Panc1 (cell line): ENCODE data around the gene GPR12. TPM values are rescaled to one million over a fixed set of nuclear protein-coding genes. Genes with fewer than 3 reads are reported as not detected.

ENCODE experiments used
- ATAC-seq: fragments of 200-7000 bp; cut with Tn5 transposase; 2 replicates; pipeline ENCODE4 v1.9.1; 2020; ENCODE audit warnings: mild to moderate bottlenecking, moderate library complexity
- BruUV-seq: library from RNA; stranded (reverse); fragments of 400-500 nt; replicated peaks from 2 replicates; lab custom pipeline; 2021; lab: Mats Ljungman, UMichigan
- CTCF ChIA-PET: fragments of 300-600 bp; sonication (Branson Sonifier 250); formaldehyde crosslinking; loops from one replicate; lab custom pipeline; 2022; ENCODE audit warnings: antibody characterized with exemption; lab: Charles Lee
- POLR2A ChIA-PET: fragments of 300-600 bp; sonication (Branson Sonifier 250); formaldehyde crosslinking; loops from one replicate; lab custom pipeline; 2022; ENCODE audit warnings: antibody characterized with exemption; lab: Charles Lee
- DNase-seq: peaks from one replicate; pipeline ENCODE4 v3.0.0-alpha.2; 2010; ENCODE audit warnings: low read depth, low spot score
- H3K27ac ChIP-seq: 2 replicates; pipeline ENCODE4 v1.5.1; 2011; ENCODE audit warnings: mild to moderate bottlenecking, low read length, inconsistent platforms
- H3K27me3 ChIP-seq: fragments of 200-500 bp; sonication (Bioruptor generic); 2 replicates; pipeline ENCODE4 v1.6.0; 2014; ENCODE audit warnings: low read length, inconsistent platforms; ENCODE audit not compliant: control insufficient read depth, insufficient read depth
- H3K36me3 ChIP-seq: fragments of 200-500 bp; sonication (Bioruptor generic); 2 replicates; pipeline ENCODE4 v1.5.1; 2014; ENCODE audit warnings: inconsistent platforms, mild to moderate bottlenecking, low read length, moderate library complexity; ENCODE audit not compliant: control insufficient read depth, insufficient read depth
- H3K4me1 ChIP-seq: 2 replicates; pipeline ENCODE4 v1.5.1; 2011; ENCODE audit warnings: inconsistent platforms, mild to moderate bottlenecking, low read length, moderate library complexity; ENCODE audit not compliant: control insufficient read depth, insufficient read depth
- H3K4me3 ChIP-seq, 2 experiments: 2 replicates each; pipeline ENCODE4 v1.5.1; 2011 to 2012; ENCODE audit warnings: low read depth in 2 of 2, low read length in 2 of 2, mild to moderate bottlenecking in 2 of 2, inconsistent platforms in 1 of 2, moderate library complexity in 1 of 2
- H3K9me3 ChIP-seq: fragments of 200-500 bp; sonication (Bioruptor generic); 2 replicates; pipeline ENCODE4 v1.5.1; 2014; ENCODE audit warnings: low read depth, mild to moderate bottlenecking, inconsistent platforms, low read length, moderate library complexity; ENCODE audit not compliant: control insufficient read depth, insufficient read depth
- CTCF ChIP-seq: fragments of 450-650 bp; IDR thresholded peaks from 2 replicates; pipeline ENCODE4 v1.5.1; 2017; ENCODE audit warnings: mild to moderate bottlenecking
- POLR2AphosphoS5 ChIP-seq: IDR thresholded peaks from 2 replicates; pipeline ENCODE4 v1.6.1; 2012; ENCODE audit warnings: mild to moderate bottlenecking, low read depth, low read length, moderate library complexity
- REST ChIP-seq, 2 experiments: IDR thresholded peaks; 2 replicates each; pipeline ENCODE4 v1.6.1; 2011 to 2012; ENCODE audit warnings: low read depth in 2 of 2, control low read depth in 1 of 2, low read length in 1 of 2, mild to moderate bottlenecking in 1 of 2, moderate library complexity in 1 of 2; ENCODE audit not compliant: insufficient read depth in 1 of 2
- TCF7L2 ChIP-seq: IDR thresholded peaks from 2 replicates; pipeline ENCODE4 v1.6.1; 2011; ENCODE audit warnings: mild to moderate bottlenecking, low read depth, low read length, inconsistent platforms
- in situ Hi-C: cut with HindIII; loops from 2 replicates; pipeline ENCODE4 v1.10.0; 2016; ENCODE audit warnings: low sequenced_read_pairs, low pct_unique_long_range_greater_than_20kb
- intact Hi-C: fragments of 100-400 bp; cut with micrococcal nuclease; formaldehyde crosslinking; loops from one replicate; pipeline ENCODE4 v1.10.0; 2022; ENCODE audit not compliant: unreplicated experiment
- total RNA-seq: library from RNA; stranded (reverse); gene quantifications from one replicate; pipeline ENCODE4 v1.2.1, GENCODE V29; 2021; ENCODE audit not compliant: unreplicated experiment

GPR12 gene
- total RNA-seq, 1 experiment from 2014 or later = not detected

GRCh38 chr13:26784704-26785639 lies 24.4 kb upstream of the GPR12 start:
- no peak for ATAC-seq
- intact Hi-C loops = no loop called here

GRCh38 chr13:26780411-26780810 lies 19.8 kb upstream of the GPR12 start:
- ChIA-PET CTCF (no interaction called here), POLR2A (no interaction called here)
- ATAC-seq = no peak
- DNase-seq = no peak
- no peaks in the 10 kb centered on the region for H3K4me1 ChIP-seq
- H3K27me3 ChIP-seq = peaks cover 4% of the 10 kb centered on the region; the same call in 1 of the 2 replicates
- no peaks in the 10 kb centered on the region for H3K9me3 ChIP-seq
- no peak overlapping the region for H3K27ac ChIP-seq
- in situ Hi-C loops (no loop called here), intact Hi-C loops (no loop called here)
- TF ChIP-seq POLR2AphosphoS5 (no peak), REST (IDR thresholded peaks at IDR 0.05; ENCODE audit: insufficient read depth in 1 of 2, low read depth in 2 of 2, low read length in 1 of 2) (no peak), TCF7L2 (no peak), CTCF (no peak)
- H3K4me3 ChIP-seq = no peak overlapping the region
- H3K36me3 ChIP-seq = no peaks in the 10 kb centered on the region
- BruUV-seq = no TSS peak

More at GRCh38 chr13:26784704-26785639, 24.4 kb upstream of the GPR12 start:
- Histone ChIP-seq H3K27ac (no peak overlapping the region), H3K4me3 (no peak overlapping the region), H3K4me1 (no peaks in the 10 kb centered on the region), H3K9me3 (no peaks in the 10 kb centered on the region), H3K27me3 (peaks cover 4% of the 10 kb centered on the region), H3K36me3 (no peaks in the 10 kb centered on the region)
- BruUV-seq = no TSS peak
- CTCF ChIA-PET = no interaction called here
- POLR2A ChIA-PET = no interaction called here
- in situ Hi-C loops = no loop called here
- no peak for DNase-seq
- TF ChIP-seq REST (IDR thresholded peaks at IDR 0.05; ENCODE audit: insufficient read depth in 1 of 2, low read depth in 2 of 2, low read length in 1 of 2) = no peak
